PFSK-1 (cell line): ENCODE data around the gene ARHGAP6.

Experiments
- FOXP2 ChIP-seq: optimal IDR thresholded peaks from 2 replicates; pipeline ENCODE3; 2011; ENCODE audit warnings: borderline replicate concordance, control low read depth, inconsistent platforms; ENCODE audit not compliant: insufficient read depth; ENCODE audit errors: extremely low read length, extremely low read depth
- POLR2AphosphoS5 ChIP-seq: IDR thresholded peaks from 2 replicates; pipeline ENCODE4 v1.6.1; 2012; ENCODE audit warnings: low read depth, mild to moderate bottlenecking, control low read depth, low read length, moderate library complexity
- REST ChIP-seq, 2 experiments: IDR thresholded peaks; 2 replicates each; pipeline versions ENCODE4 v1.6.1 to v1.8.0; 2011 to 2012; ENCODE audit warnings: low read depth in 2 of 2, low read length in 2 of 2, control low read depth in 1 of 2, inconsistent platforms in 1 of 2, mild to moderate bottlenecking in 1 of 2, moderate library complexity in 1 of 2; ENCODE audit not compliant: insufficient read depth in 1 of 2
- SIN3A ChIP-seq: IDR thresholded peaks from 2 replicates; pipeline ENCODE4 v1.6.1; 2012; ENCODE audit warnings: mild to moderate bottlenecking, low read length, moderate library complexity, borderline replicate concordance; ENCODE audit not compliant: insufficient read depth
- TAF1 ChIP-seq: IDR thresholded peaks from 2 replicates; pipeline ENCODE4 v1.6.1; 2012; ENCODE audit warnings: low read length, control low read depth, borderline replicate concordance; ENCODE audit not compliant: insufficient read depth

- TF ChIP-seq REST (IDR thresholded peaks at IDR 0.05; ENCODE audit: insufficient read depth in 1 of 2, low read depth in 2 of 2, low read length in 2 of 2) (no peak), TAF1 (no peak), POLR2AphosphoS5 (no peak), FOXP2 (no peak), SIN3A (no peak)
These were observed 241.8 kb downstream of the ARHGAP6 start for GRCh38 chrX:11423949-11424348.
